8988T (cell line): ENCODE results near the gene DIAPH3.

Experiments used
- DNase-seq: peaks from one replicate; pipeline ENCODE4 v3.0.0; 2011

The DIAPH3 gene

DNA sequence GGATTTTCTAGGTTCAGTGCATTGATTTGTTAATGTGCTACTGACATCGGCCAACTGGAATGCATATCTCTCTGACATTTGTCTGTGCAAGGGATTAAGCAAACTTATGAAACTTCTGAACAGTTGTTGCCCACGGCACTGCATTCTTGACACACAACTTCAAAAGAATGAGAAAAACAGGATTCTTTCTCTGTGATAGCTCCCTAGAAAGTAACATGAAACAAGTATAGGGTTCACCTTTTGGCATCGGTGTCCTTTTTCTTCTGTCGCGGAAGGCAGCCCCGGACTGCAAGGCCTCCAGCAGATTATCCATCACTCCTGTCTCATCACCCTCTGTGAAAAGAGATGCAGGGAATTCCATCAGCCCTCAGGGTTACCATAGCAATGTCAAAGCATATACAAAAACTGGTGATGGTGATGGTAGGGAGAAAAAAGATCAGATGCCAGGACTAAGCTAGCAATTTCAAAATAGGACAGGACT lies 389.2 kb downstream of the DIAPH3 start:
- no peak for DNase-seq

- DNase-seq = no peak
Measured at GRCh38 chr13:59771272-59771671, 392.5 kb downstream of the DIAPH3 start.

DNA sequence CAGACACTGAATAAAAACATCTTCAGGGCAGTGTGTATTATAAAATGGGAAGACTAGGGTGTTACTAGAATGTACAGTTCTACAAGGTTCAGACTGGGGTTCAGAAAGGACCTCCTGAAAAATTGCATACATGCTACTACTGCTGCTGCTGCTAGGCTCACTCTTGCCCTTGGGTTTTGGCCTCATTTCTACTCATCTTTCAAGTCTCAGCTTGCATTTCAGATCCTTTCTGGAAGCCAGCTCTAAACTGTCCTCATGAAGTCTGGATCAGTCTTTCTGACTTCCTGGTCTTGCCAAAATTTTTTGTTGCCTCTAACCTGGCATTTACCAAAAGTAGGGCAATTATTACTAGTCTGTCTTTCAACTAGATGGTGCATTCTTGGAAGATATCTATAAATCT lies 393.3 kb downstream of the DIAPH3 start:
- DNase-seq = no peak

DNA sequence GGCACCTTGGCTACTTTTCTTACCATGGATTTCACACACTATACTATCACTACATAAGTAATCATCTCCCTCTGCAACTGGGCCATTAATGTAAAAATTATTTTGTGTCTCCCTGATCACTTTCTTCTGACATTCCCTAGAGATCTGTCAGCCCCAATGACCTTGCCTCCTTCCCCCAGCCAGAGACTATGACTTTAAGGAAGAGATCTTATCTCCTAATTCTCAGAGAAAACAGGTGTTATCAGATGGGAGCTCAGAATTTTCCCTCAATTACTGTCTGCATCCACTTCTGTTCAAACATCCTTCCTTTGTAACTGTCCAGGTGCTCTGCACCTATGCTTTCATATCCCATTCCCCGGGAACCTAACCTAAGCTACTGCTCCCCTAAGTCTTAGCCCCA lies 397.5 kb downstream of the DIAPH3 start:
- DNase-seq = no peak

- DNase-seq = no peak
Measured at GRCh38 chr13:59755632-59756290, 408.0 kb downstream of the DIAPH3 start.

GRCh38 chr13:59754411-59754810 lies 409.3 kb downstream of the DIAPH3 start:
- DNase-seq = no peak

DNA sequence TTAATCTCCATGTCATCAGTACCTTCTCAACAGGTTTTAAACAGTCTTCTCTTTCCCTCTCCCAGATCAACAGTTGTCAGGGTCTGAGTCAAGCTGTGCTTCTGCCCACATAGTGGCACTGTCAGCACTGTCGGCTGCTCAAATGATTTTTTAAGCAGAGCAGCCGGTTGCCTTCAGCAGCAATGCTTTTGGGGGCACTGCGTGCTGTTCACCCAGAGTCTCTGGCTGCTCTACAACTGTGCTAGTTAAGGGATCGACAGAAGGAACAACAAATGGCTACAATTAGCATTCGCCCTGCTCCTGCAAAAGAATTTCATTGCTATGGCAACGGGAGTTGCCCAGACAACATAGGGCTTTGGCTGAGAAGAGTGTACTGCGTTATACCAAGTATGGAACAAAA lies 412.9 kb downstream of the DIAPH3 start:
- DNase-seq = no peak

DNA sequence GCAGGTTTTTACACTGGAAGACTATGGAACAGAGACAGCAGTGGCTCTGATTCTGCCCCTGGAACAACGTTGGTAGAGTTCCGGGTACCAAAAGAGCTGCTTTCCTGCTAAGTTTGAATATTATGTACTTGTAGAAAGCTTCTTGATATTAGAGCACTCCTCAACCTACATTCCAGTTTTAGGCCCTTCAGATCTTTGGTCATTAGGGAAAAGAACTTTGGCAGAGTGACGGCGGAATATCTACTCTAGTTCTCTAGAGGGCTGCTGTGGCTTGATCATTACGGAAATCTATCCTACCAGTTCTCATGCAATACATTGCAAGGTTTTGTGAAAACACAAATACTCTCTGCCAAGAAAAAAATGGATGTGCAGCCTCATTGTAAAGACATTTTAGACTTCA lies 415.7 kb downstream of the DIAPH3 start:
- DNase-seq = no peak

GRCh38 chr13:59747529-59747928 lies 416.2 kb downstream of the DIAPH3 start:
- no peak for DNase-seq

GRCh38 chr13:59746291-59746962 lies 417.3 kb downstream of the DIAPH3 start:
- no peak for DNase-seq

DNA sequence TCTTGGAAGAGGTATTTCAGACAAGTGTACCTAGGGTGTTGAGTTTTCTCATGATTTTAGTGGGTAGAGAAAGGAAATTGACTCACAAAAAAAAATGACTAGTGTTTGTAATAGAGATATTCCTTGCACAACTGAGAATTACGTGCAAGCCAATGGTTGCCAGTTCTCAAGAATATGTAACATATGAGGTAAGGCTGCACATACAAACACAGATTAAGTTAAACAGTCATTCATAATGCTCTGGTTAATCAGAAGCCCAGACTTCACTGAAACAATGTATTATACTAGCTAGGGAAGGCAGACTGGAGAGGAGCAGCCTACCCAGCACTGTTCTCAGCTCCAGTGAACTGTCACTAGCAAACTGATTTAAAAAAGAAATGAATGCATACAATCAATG lies 418.3 kb downstream of the DIAPH3 start:
- no peak for DNase-seq

DNA sequence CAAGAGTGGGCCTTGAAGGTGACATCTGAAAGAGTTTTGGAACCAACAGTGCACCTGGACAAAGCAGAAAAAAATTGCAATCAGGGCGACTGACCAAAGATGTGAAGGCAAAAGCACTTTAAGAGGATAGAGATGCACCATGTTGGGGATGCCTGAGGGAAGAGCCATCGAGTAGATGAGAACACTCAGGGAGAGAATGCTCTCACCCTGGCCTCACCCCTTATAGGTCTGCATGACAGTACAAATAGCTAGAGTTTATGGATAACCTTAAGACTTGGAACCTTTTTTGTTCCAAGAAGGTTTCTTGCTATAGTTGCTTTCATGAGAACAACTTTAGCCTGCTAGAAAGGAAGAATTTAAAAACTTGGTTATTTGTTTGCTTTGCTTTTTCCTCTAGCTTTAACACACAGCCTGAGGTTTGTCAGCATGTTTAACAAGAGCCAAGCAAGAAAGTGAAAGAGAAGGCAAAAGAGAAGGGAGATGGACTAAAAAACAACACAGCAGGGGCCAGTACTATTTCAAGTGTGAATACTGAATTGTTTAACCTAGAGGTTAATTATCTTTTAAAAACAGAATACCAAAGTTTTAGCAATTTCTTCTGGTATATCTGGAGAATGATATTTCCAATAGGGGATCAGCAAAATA lies 418.9 kb downstream of the DIAPH3 start:
- DNase-seq = no peak

GRCh38 chr13:59743195-59743594 lies 420.5 kb downstream of the DIAPH3 start:
- no peak for DNase-seq

DNA sequence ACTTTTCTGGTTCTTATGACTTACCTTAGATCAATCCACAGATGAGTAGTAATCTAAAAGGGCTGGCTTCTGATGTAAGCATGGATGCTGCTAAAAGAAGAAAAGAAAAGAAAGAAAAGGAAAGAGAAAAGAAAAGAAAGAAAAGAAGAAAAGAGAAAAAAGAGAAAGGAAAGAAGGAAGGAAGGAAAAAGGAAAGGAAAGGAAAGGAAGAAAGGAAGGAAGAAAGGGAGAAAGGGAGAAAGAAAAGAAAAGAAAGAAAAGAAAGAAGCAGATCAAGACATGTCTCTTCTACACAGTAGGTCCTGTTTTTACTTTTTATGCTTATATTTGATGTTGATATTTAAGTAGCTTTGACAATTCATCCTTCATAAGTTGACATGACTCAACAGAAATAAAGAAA lies 421.3 kb downstream of the DIAPH3 start:
- DNase-seq = no peak

DNA sequence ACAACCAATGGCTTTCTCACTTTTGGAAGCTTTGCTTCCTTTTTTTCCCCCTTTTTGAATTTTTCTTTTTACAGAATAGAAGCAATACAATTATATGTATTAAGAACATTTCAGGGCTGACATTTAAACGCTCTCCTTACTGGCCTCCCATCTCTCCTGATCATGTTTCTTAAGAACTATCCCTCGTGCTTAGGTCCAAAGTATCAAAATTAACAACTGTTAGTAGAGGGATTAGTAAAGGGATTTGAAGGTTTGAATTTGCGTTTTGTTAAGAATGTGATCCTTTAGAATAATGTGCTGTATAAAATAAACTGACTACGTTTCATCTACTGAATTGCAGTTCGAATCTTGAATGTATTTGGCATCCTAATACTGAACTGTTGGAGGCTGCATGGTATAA lies 424.8 kb downstream of the DIAPH3 start:
- no peak for DNase-seq

DNA sequence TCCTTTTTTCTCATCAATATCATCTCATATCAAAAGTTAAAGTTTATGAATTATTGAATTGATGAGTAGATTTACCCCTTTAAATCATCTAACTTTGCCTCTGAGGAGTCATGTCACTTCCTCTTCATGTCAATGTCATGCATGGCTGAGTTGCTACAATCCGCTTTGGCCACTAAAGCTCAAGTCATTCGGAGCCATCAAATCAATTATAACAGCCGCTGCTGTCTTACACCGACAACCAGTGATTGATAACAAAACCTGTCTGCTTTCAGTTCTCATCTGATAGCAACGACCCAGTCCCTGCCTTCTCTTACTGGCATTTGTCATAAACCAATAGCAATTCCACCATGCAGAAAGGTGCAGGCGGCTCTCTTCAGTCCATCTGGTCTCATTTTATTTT lies 429.3 kb downstream of the DIAPH3 start:
- DNase-seq = no peak

DNA sequence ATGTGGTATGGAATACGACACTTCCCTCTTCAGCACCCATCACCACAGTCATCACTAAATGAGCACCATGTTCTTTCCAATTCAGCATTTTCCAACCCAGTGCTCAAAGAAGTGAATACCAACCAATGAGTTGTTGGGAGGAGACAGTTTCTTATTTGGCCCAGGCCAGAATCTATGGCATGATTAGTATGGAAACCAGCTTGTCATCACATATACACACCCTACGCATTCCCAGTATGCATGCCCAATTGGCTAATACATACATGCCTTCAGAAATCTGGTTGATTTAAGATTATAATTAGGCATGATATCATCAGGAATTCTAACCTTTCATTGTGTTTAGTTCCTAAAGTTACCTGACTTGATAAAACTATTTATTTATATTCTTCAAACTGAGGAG lies 430.0 kb downstream of the DIAPH3 start:
- no peak for DNase-seq

DNA sequence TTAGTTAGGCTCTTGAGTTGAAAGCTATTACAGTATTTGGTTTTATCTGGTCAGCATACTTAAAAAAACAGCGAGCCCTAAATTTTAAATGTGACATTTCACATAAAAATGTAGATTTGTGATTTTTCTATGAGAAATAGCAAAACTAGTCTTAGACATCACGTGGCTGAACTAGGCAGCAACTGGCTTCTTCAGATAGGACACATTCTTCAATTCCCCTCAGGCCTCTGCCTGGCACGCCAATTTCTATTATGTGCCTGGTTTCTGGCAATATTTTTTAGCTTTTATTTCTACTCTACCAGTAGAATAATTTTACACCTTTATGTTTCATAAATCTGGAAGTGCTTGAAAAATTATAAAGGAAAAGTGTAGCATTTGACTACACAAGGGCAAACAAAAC lies 433.7 kb downstream of the DIAPH3 start:
- no peak for DNase-seq

- no peak for DNase-seq
Measured at GRCh38 chr13:59728896-59729545, 434.7 kb downstream of the DIAPH3 start.

DNA sequence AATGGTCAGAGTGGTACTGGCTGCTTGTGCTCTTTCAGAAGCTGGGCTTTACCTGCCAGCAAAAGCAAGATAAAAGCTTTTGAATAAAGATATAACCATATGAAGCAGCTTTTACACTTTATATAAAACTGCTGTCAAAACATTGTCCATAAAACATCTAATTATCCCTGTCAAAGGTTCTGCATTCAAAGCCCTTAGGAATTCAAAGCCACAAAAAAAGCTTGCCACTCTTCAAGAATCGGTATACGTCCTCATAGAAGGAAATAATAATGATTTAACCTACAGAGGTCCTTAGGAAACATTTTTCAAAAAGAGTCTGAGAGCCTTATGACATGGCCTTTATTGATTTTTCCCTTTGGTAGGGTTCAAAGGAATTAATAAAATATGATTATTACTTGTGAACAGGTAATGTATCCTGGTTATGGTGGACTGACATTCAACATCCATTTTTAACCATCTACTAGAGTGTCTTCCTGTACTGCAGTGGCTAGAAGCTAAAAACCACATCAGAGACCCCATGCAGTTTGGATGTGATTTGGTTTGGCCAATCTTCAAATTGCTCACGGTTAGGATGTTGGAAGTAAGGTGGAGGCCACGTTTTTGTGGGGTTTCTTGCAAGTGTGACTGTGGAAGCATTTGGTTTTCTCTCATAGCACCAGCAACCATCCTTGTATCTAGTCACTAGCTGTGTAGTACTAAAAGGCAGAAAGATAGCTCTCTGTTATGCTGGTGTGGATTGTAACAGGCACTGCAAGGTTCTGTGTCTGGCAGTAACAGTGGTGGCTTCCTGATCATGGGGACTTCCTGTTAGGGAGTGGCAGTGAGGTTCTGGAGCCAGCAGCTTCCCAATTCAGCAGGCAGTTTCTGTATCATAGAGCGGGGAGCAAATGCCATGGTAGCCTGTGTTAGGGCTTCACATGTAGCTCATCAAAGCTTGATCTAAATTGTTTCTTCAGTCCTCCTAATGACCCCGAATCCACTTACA lies 441.5 kb downstream of the DIAPH3 start:
- no peak for DNase-seq

DNA sequence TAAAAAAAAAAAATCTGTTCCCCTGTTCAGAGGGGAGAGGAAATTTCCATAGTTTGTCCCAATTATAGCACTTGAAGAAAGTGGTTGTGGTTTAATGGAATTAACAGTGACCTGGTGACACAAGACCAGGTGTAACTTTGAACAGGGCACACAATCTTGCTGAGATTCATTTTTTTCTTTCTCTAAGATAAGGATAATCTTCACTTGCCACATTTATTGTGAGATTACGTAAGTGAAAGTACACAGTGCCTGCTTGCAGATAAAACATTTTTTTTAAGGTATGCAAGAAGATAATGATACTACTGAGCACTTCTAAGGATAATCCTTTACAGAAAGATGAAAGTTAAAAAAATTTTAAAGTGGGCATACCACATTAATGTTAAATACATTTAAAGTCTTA lies 448.1 kb downstream of the DIAPH3 start:
- DNase-seq = no peak

- no peak for DNase-seq
Measured at GRCh38 chr13:59710996-59711701, 452.6 kb downstream of the DIAPH3 start.
